GM10266 (cell line): ENCODE results near the gene PSMB9.
A peak's percentile ranks its signal among the peaks of the same experiment; 100 is the strongest.
"Not testable (repeated sequence)": the region's sequence is repeated elsewhere in the genome, so short reads cannot be mapped to it uniquely, and the experiment has no call there.

Experiments used
- DNase-seq: peaks from one replicate; pipeline ENCODE4 v3.0.0; 2012; ENCODE audit errors: extremely low spot score
- CTCF ChIP-seq: IDR thresholded peaks from 2 replicates; pipeline ENCODE4 v1.5.1; 2012; ENCODE audit warnings: mild to moderate bottlenecking, low read depth; ENCODE audit not compliant: control insufficient read depth, insufficient read depth; ENCODE audit errors: missing control alignments

The PSMB9 gene

GRCh38 chr6:32853541-32854375, at the start of gene PSMB9, which contains the start of gene TAP1:
TSS of gene PSMB9 (plus strand) at chr6:32854192. CDS start at chr6:32854230, 38 bp downstream.
TSS of gene TAP1 (minus strand) at chr6:32853704. CDS start at chr6:32853636, 68 bp downstream.
- TF ChIP-seq CTCF = peak; percentile 91
- DNase-seq = peak; percentile 93

DNA sequence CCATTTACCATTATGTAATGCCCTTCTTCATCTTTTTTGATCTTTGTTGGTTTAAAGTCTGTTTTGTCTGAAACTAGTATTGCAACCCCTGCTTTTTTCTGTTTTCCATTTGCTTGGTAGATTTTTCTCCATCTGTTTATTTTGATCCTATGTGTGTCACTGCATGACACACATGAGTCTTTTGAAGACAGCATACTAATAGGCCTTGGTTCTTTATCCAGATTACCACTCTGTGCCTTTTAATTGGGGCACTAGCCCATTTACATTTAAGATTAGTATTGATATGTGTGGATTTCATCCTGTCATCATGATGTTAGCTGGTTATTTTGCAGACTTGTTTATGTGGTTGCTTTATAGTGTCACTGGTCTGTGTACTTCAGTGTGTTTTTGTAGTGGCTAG, 48.6 kb upstream of the PSMB9 start:
- DNase-seq = not testable (repeated sequence)

DNA sequence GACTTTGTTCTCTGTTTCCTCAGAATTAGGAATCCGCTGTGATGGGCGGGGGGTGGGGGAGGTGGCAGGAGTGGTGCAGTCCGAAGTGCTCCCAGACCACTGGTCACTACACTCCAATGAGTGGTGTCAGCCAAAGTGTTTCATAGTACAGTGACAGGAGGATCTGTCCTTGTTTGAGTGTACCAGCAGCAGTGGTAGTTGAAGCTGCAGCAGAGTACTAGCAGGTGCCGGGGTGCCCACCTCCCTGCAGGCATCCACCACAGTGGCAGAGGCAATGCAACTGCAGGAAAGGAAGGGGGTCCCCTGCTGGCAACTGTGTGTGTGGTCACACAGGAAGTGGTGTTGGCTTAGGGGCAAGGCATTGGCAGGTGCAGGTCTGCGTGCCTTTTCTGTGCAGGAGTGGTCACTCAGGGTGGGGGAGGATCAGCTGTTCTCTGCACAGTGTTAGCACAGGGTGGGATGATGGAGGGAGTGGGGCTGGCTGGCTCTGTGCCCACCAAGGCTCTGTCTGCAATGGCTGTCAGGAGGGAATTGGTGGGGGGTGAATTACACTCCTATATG, 46.9 kb upstream of the PSMB9 start:
- DNase-seq = no peak

DNA sequence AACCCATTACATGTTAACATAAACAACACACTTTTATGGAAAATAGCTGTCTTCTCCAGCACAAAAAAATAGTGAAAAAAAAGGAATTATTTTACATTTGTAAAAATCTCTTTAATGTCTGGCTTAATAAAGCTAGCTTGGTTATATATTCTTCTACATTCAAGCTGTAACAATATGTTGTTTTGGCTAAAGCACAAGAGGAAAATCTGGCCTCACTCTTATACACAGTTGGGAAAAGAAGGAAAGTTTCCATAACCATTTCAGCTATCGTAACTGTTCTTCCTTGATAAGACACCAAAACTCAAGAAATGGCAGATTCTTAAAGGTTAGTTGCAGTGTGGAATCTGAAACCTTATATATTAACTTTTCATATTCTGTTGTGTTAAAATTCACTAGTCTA, 44.8 kb upstream of the PSMB9 start:
- DNase-seq = no peak
- no peak for TF ChIP-seq CTCF

More for the DNA sequence above, 46.9 kb upstream of the PSMB9 start:
- no peak for TF ChIP-seq CTCF

GRCh38 chr6:32814145-32814544, 39.8 kb upstream of the PSMB9 start:
- DNase-seq = no peak

DNA sequence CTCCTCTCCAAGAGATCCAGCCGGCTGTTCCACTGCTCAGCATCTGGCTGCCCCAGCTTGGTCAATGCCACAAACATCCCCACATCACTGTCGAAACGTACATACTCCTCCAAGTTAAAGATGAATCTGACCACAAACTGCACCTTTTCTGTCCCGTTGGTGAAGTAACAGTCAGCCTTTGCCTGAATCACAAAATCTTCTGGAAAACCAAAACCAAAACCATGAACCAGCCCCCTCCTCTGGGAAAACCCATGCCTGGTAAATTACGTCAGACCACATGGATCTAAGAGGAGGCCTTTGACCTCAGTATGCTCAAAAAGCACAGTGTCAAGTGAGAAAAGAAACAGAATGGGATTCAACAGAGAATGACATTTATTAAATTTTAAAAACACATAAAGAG, 38.9 kb upstream of the PSMB9 start:
- DNase-seq = no peak
- TF ChIP-seq CTCF = no peak

More at GRCh38 chr6:32814145-32814544, 39.8 kb upstream of the PSMB9 start:
- no peak for TF ChIP-seq CTCF

DNA sequence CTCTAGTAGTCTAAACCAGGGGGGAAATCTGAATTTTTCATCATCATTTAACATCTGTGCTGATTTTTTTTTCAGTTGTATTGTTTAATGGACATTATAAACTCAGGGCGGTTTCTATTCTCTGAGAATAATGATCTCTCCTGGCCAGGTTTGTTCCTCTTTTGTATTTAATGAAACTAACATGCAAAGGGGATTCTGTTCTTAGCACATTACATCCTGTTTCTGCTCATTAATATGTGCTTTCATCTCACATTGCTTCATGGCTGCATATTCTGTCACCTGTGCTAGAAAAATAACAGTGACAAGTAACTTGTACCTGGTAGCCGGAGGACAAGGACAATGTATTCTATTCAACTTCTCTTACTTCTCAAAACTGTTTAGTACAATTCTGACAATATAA, 38.0 kb upstream of the PSMB9 start:
- peak; percentile 1 for TF ChIP-seq CTCF
- DNase-seq = peak; percentile 58
